A549 (cell line): Measurements from ENCODE around the gene SPAG6. TPM values are rescaled to one million over a fixed set of nuclear protein-coding genes. Genes with fewer than 3 reads are reported as not detected.

Source experiments
- ATAC-seq, 2 experiments: fragments of 200-7000 bp in 1 of 2; fragments of >200 bp in 1 of 2; cut with Nextera tagmentation in 1 of 2; cut with Tn5 transposase in 1 of 2; 3 replicates each; pipeline versions ENCODE4 v1.8.0 to v1.9.1; 2018 to 2020; ENCODE audit warnings: mild to moderate bottlenecking in 1 of 2, moderate library complexity in 1 of 2
- CTCF ChIA-PET: fragments of 300-600 bp; sonication (Branson Sonifier 250); formaldehyde crosslinking; extraction: SDS; loops from one replicate; lab custom pipeline; 2021; ENCODE audit warnings: antibody characterized with exemption, inconsistent platforms; lab: Yijun Ruan, JAX
- POLR2A ChIA-PET: fragments of 350-600 bp; formaldehyde crosslinking; extraction: SDS; loops from one replicate; lab custom pipeline; 2021; ENCODE audit warnings: antibody characterized with exemption, inconsistent platforms; lab: Yijun Ruan, JAX
- DNase-seq, 2 experiments: peaks; one replicate each; pipeline versions ENCODE4 v3.0.0 to v3.0.0-alpha.2; 2011 to 2016; ENCODE audit warnings: low read depth in 1 of 2, low spot score in 1 of 2
- FAIRE-seq: peaks from 2 replicates; lab custom pipeline; 2011; peaks lifted over from hg19 to GRCh38; lab: Jason Lieb, UNC
- H3K27ac ChIP-seq, 2 experiments: fragments of >200 bp; sonication (Bioruptor Twin); formaldehyde crosslinking; 3 replicates each; pipeline ENCODE4 v1.5.1; 2016 to 2017
- H3K4me1 ChIP-seq: fragments of >200 bp; sonication (Bioruptor Twin); formaldehyde crosslinking; 3 replicates; pipeline ENCODE4 v1.6.1; 2016
- H3K4me2 ChIP-seq: fragments of >200 bp; sonication (Bioruptor Twin); formaldehyde crosslinking; 3 replicates; pipeline ENCODE4 v1.6.1; 2016
- H3K4me3 ChIP-seq: fragments of >200 bp; sonication (Bioruptor Twin); formaldehyde crosslinking; 3 replicates; pipeline ENCODE4 v1.5.1; 2016
- H3K9me3 ChIP-seq: fragments of >200 bp; sonication (Bioruptor Twin); formaldehyde crosslinking; 3 replicates; pipeline ENCODE4 v1.6.1; 2016
- CBX8 ChIP-seq: fragments of 200-600 bp; sonication (generic); IDR thresholded peaks from 2 replicates; pipeline ENCODE4 v1.6.1; 2016
- CEBPB ChIP-seq, 2 experiments: fragments of >200 bp in 1 of 2; sonication (Bioruptor Twin) in 1 of 2; formaldehyde crosslinking in 1 of 2; IDR thresholded peaks; 2 replicates each; pipeline ENCODE4 v1.6.1; 2012 to 2016
- CHD2 ChIP-seq: fragments of 150-350 bp; IDR thresholded peaks from 2 replicates; pipeline ENCODE4 v1.6.1; 2014; ENCODE audit warnings: low read length; ENCODE audit not compliant: partially characterized antibody
- CTCF ChIP-seq: fragments of >200 bp; sonication (Bioruptor Twin); formaldehyde crosslinking; IDR thresholded peaks from 3 replicates; pipeline ENCODE4 v1.5.1; 2016
- E2F6 ChIP-seq: IDR thresholded peaks from 2 replicates; pipeline ENCODE4 v1.6.1; 2012; ENCODE audit warnings: low read depth, borderline replicate concordance
- EHF ChIP-seq: fragments of 250-450 bp; sonication (Bioruptor Pico); IDR thresholded peaks from 2 replicates; pipeline ENCODE4 v1.5.0; 2020; ENCODE audit warnings: mild to moderate bottlenecking
- EHMT2 ChIP-seq: fragments of 200-600 bp; sonication (generic); IDR thresholded peaks from 2 replicates; pipeline ENCODE4 v1.6.1; 2016; ENCODE audit warnings: antibody characterized with exemption, low read depth, mild to moderate bottlenecking, moderate library complexity
- FOSB ChIP-seq: fragments of 250-450 bp; sonication (Bioruptor Pico); IDR thresholded peaks from 2 replicates; pipeline ENCODE4 v1.5.0; 2020; ENCODE audit warnings: mild to moderate bottlenecking, moderate library complexity
- GATA3 ChIP-seq: IDR thresholded peaks from 2 replicates; pipeline ENCODE4 v1.6.1; 2012; ENCODE audit warnings: borderline replicate concordance
- HES2 ChIP-seq: fragments of >200 bp; sonication (Bioruptor Twin); formaldehyde crosslinking; IDR thresholded peaks from 2 replicates; pipeline ENCODE4 v1.6.1; 2016
- HEYL ChIP-seq: fragments of 250-450 bp; sonication (Bioruptor Pico); IDR thresholded peaks from 2 replicates; pipeline ENCODE4 v1.8.0; 2021; ENCODE audit warnings: mild to moderate bottlenecking, moderate library complexity
- HOXA7 ChIP-seq: fragments of 250-450 bp; sonication (Bioruptor Pico); IDR thresholded peaks from 2 replicates; pipeline ENCODE4 v1.5.0; 2020; ENCODE audit warnings: mild to moderate bottlenecking, moderate library complexity
- HOXB5 ChIP-seq: fragments of 250-450 bp; sonication (Bioruptor Pico); IDR thresholded peaks from 2 replicates; pipeline ENCODE4 v1.5.0; 2020; ENCODE audit warnings: mild to moderate bottlenecking, moderate library complexity
- KDM1A ChIP-seq: fragments of 200-600 bp; sonication (generic); IDR thresholded peaks from 2 replicates; pipeline ENCODE4 v1.6.1; 2016; ENCODE audit warnings: low read depth, mild to moderate bottlenecking
- MAFK ChIP-seq: fragments of 450-650 bp; IDR thresholded peaks from 2 replicates; pipeline ENCODE4 v1.6.1; 2014; ENCODE audit not compliant: partially characterized antibody
- MAX ChIP-seq: IDR thresholded peaks from 2 replicates; pipeline ENCODE4 v1.6.1; 2012
- PHF8 ChIP-seq: fragments of 200-600 bp; sonication (generic); IDR thresholded peaks from 2 replicates; pipeline ENCODE4 v1.6.1; 2016; ENCODE audit warnings: low read depth, mild to moderate bottlenecking, antibody characterized with exemption, moderate library complexity, borderline replicate concordance
- RAD21 ChIP-seq, 2 experiments: fragments of >200 bp in 1 of 2; sonication (Bioruptor Twin) in 1 of 2; formaldehyde crosslinking in 1 of 2; IDR thresholded peaks in 1 of 2; conservative IDR thresholded peaks in 1 of 2; 2 replicates in 1 of 2; 3 replicates in 1 of 2; pipeline ENCODE4 v1.6.1; 2012 to 2018; ENCODE audit warnings: inconsistent platforms in 1 of 2
- SMC3 ChIP-seq: fragments of >200 bp; sonication (Bioruptor Twin); formaldehyde crosslinking; IDR thresholded peaks from 3 replicates; pipeline ENCODE4 v1.6.1; 2018; ENCODE audit warnings: inconsistent platforms
- TFCP2L1 ChIP-seq: fragments of 250-450 bp; sonication (Bioruptor Pico); IDR thresholded peaks from 2 replicates; pipeline ENCODE4 v1.5.0; 2021; ENCODE audit warnings: mild to moderate bottlenecking
- TP53 ChIP-seq: fragments of 250-450 bp; sonication (Bioruptor Pico); IDR thresholded peaks from 2 replicates; pipeline ENCODE4 v1.5.0; 2021; ENCODE audit warnings: mild to moderate bottlenecking, moderate library complexity
- ZC3H11A ChIP-seq: fragments of 450-650 bp; IDR thresholded peaks from 2 replicates; pipeline ENCODE4 v1.6.1; 2014; ENCODE audit warnings: antibody characterized with exemption, mild to moderate bottlenecking
- ZFP36 ChIP-seq: fragments of 450-650 bp; IDR thresholded peaks from 2 replicates; pipeline ENCODE4 v1.6.1; 2014; ENCODE audit warnings: borderline replicate concordance; ENCODE audit not compliant: partially characterized antibody
- WGBS: methylation state at CpG from one replicate; pipeline ENCODE4 v1.1.6; 2017; ENCODE audit errors: missing lambda C conversion rate; 5-methylcytosine and 5-hydroxymethylcytosine counted together
- polyA plus RNA-seq, 4 experiments: library from polyadenylated mRNA; depleted of rRNA in 3 of 4; stranded (reverse); fragments of >200 nt; fragmentation: RNase III in 1 of 4; extraction: RNeasy Plus Mini Kit Qiagen cat#74134 plus additional on column Dnase treatment in 1 of 4; gene quantifications; 2 replicates in 3 of 4; 3 replicates in 1 of 4; pipeline ENCODE4 v1.2.3, GENCODE V29; 2011 to 2017
- TF ChIP-seq, protein P1 (sequence below): IDR thresholded peaks from 2 replicates; pipeline ENCODE4 v1.6.1; 2012
- TF ChIP-seq, protein P2 (sequence below): fragments of 150-350 bp; IDR thresholded peaks from 2 replicates; pipeline ENCODE4 v1.6.1; 2014; ENCODE audit warnings: low read depth, mild to moderate bottlenecking, low read length

Gene SPAG6
- polyA plus RNA-seq, 2 of the 4 experiments (the other 2 are of a cell fraction), result 0.04 TPM; not detected in 1

- TF ChIP-seq EHMT2, result no peak
These were observed 69.8 kb downstream of the SPAG6 start (continued) for GRCh38 chr10:22415072-22415471.

GRCh38 chr10:22417736-22418268, 72.5 kb downstream of the SPAG6 start:
- ATAC-seq (no peak), FAIRE-seq (no peak), DNase-seq (no peak)
- Histone ChIP-seq H3K4me2 (no peak overlapping the region), H3K4me3 (no peak overlapping the region), H3K4me1 (no peaks in the 10 kb centered on the region), H3K27ac (no peak overlapping the region), H3K9me3 (no peaks in the 10 kb centered on the region)
- TF ChIP-seq GATA3 (no peak), FOSB (no peak), KDM1A (no peak), E2F6 (no peak), MAFK (no peak), ZFP36 (no peak), EHF (CRISPR knock-in tag) (no peak), HES2 (no peak), HEYL (no peak), HOXA7 (CRISPR knock-in tag) (no peak), TFCP2L1 (CRISPR knock-in tag) (no peak), CEBPB (IDR thresholded peaks at IDR 0.05) (no peak), TP53 (CRISPR knock-in tag) (no peak), PHF8 (no peak), MAX (no peak), ZC3H11A (no peak), HOXB5 (CRISPR knock-in tag) (no peak), CBX8 (no peak)
- TF ChIP-seq, protein P1, sequence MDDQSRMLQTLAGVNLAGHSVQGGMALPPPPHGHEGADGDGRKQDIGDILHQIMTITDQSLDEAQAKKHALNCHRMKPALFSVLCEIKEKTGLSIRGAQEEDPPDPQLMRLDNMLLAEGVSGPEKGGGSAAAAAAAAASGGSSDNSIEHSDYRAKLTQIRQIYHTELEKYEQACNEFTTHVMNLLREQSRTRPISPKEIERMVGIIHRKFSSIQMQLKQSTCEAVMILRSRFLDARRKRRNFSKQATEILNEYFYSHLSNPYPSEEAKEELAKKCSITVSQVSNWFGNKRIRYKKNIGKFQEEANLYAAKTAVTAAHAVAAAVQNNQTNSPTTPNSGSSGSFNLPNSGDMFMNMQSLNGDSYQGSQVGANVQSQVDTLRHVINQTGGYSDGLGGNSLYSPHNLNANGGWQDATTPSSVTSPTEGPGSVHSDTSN, result no peak
- CTCF ChIA-PET, result no interaction called here
- POLR2A ChIA-PET, result no interaction called here
- WGBS, result 48% methylated on average over 3 of the region's 3 CpGs

- no peaks in the 10 kb centered on the region; the same call in 2 of the 3 replicates for H3K9me3 ChIP-seq
- peak in 1 of 2 experiments; percentile 44; a peak in 1 of 6 replicates for ATAC-seq
- POLR2A ChIA-PET, result interaction anchor here (0.5 kb wide), 1 partner anchor 586 kb away, joined by 4 read pairs; no protein-coding TSS in a partner anchor
- no peak for FAIRE-seq
- DNase-seq, result peak in 1 of 2 experiments; percentile 25
- TF ChIP-seq CTCF, result peak; percentile 32; the same call in 2 of the 3 replicates
- TF ChIP-seq CHD2, result no peak
- peak; percentile 32; the same call in 2 of the 3 replicates for TF ChIP-seq SMC3
- peak; percentile 32 to 45 for TF ChIP-seq RAD21 (conservative IDR thresholded peaks at IDR 0.05 in 1 of 2, IDR thresholded peaks at IDR 0.05 in 1 of 2)
- TF ChIP-seq, protein P2, sequence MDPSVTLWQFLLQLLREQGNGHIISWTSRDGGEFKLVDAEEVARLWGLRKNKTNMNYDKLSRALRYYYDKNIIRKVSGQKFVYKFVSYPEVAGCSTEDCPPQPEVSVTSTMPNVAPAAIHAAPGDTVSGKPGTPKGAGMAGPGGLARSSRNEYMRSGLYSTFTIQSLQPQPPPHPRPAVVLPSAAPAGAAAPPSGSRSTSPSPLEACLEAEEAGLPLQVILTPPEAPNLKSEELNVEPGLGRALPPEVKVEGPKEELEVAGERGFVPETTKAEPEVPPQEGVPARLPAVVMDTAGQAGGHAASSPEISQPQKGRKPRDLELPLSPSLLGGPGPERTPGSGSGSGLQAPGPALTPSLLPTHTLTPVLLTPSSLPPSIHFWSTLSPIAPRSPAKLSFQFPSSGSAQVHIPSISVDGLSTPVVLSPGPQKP, result no peak
- TF ChIP-seq, all 56 proteins: peak for 3
- Histone ChIP-seq H3K4me1 (no peaks in the 10 kb centered on the region), H3K27ac (no peak overlapping the region), H3K4me2 (no peak overlapping the region), H3K4me3 (no peak overlapping the region)
- WGBS, result 76% methylated on average over 4 of the region's 4 CpGs
- CTCF ChIA-PET, result no interaction called here
These were observed 75.7 kb downstream of the SPAG6 start for GRCh38 chr10:22420787-22421517.
